CD4-positive, alpha-beta T cell treated with Interleukin-1 beta for 1 hour (primary cell): ENCODE data around the gene PPARG.

Source experiments
- DNase-seq, 2 donors: peaks; one replicate each; pipeline ENCODE4 v3.0.0-alpha.2; 2020 to 2022

PPARG gene

DNA sequence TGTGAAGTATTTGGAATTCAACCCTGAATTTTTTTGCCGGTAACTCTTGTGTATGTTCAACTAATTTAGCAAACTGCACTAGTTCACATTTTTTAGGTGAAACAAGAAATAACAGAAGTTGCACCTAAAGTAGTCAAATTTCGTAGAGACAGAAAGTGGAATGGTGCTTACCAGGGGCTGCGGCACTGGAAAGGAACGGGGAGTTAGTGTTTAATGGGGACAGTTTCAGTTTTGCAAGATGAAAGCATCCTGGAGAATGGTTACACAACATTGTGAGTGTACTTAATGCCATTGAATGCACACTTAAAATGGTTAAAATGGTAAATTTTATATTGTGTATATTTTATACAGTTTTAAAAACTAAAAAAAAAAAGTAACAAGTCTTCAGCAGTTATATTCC, 27.4 kb downstream of the PPARG start:
- no peak for DNase-seq

DNA sequence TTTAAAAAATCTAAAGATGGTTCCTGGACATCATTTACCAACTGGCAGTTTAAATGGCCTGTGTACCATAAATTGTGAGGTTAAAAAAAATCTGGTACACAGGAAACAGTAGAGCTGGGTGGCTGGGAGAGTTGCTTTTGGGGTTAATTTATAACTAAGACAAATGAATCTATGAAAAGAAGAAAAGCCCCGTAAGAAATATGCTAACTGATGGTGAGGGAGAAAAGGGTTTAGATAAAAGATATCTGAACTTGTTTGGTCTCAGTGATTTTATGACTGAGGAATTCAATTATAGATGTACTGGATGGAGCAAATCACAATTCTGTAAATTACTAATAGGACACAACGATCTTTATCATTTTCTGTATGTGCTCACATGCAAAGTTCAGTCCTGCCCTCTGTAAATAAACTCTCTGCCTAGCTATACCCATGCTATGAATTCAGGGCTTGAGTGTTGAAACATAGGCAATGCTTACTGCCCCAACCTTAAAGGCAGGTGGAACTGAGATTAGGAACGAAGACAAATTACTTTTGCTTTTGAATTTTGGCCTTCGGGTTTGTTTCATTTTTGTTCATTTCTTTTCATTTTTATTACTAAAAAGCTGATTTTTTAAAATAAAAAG, 28.0 kb downstream of the PPARG start:
- no peak for DNase-seq

DNA sequence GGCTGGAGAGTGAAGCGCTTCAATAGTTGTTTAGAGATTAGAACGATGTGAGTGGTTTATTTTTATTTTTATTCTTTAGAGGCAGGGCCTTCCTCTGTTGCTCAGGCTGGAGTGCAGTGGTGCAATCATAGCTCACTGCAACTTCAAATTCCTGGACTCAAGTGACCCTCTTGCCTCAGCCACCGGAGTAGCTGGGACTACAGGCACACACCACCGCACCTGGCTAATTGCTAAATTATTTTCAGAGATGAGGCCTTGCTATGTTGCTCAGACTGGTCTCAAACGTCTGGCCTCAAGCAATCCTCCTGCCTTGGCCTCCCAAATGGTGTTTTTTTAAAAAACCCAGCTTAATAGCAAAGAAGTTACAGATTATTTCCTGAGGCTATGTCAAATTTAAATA, 29.0 kb downstream of the PPARG start:
- DNase-seq: no peak

- no peak for DNase-seq
Measured at GRCh38 chr3:12318758-12319621, 30.1 kb downstream of the PPARG start.

GRCh38 chr3:12321015-12321414, 32.1 kb downstream of the PPARG start:
- no peak for DNase-seq

- DNase-seq: no peak
Measured at GRCh38 chr3:12323237-12323636, 34.4 kb downstream of the PPARG start.

DNA sequence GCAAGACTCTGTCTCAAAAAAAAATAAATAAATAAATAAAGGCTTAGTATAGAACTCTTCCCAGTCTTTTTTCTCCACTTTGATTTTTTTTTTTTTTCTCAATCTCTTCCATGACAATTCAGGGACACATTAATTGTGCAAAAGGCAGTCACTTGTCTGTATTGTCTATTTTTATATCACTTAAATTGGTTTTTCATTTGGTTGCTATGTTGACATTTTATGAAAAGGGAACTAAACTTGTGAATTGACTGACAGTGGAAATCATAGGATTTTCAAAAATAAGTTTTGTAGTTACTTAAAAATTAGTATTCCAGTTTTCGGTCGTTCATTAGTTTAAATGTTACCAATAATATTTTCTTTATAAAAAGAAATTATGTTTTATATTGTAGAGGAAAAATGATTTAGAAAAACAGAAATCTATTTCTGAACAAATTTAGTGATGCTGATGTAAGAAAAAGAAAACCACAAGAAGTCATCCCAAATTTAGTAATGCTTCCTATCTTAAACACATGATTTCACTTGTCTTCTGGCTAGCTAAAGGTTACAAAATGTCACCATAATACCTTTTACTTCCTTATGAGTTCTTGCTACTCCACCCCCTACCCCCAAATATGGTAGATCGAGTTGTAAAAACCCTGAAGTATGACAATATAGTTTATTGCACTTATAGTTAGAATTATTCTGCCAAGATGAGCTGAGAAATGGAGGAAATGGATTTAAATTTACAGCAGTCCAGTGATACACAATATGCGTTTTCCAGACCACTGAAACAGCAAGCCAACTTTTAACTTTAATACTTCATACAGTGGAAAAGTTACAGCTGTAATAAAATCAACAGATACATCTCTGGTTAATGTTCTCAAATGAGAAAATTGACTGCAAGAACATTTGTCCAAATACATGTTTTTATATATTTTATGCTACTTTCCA, 37.0 kb downstream of the PPARG start:
- DNase-seq: no peak

- DNase-seq: no peak
Measured at GRCh38 chr3:12327021-12327420, 38.2 kb downstream of the PPARG start.

DNA sequence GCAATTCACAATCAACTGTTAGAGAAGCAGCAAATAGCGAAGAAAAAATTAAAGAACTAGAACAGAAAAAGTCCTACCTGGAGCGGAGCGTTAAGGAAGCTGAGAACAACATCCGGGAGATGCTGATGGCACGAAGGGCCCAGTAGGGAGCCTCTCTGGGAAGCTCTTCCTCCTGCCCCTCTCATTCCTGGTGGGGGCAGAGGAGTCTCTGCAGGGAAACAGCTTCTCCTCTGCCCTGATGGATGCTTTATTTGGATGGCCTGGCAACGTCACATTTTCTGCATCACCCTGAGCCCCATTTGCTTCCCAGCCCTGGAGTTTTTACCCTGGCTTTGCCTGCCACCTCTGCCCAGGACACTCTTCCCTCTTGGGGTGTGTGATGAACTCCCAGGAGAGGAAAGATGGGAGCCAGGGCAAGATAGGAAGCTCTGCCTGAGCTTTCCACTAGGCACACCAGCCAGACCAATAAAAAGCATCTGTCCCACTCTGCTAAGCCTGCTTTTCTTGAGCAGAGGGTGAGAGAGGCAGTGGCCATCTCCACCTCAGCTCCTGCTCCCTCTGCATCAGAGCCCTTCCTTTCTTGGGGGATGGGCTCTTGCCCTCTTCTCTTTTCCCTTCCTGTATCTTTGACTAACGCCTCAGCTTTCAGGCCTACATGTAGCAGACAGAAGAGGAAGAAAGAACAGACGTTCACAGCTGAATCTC, 39.4 kb downstream of the PPARG start:
- DNase-seq: no peak

- no peak for DNase-seq
Measured at GRCh38 chr3:12328837-12329462, 40.1 kb downstream of the PPARG start.

GRCh38 chr3:12334786-12335185, 45.9 kb downstream of the PPARG start:
- DNase-seq: no peak

- no peak for DNase-seq
Measured at GRCh38 chr3:12335421-12335820, 46.6 kb downstream of the PPARG start.

DNA sequence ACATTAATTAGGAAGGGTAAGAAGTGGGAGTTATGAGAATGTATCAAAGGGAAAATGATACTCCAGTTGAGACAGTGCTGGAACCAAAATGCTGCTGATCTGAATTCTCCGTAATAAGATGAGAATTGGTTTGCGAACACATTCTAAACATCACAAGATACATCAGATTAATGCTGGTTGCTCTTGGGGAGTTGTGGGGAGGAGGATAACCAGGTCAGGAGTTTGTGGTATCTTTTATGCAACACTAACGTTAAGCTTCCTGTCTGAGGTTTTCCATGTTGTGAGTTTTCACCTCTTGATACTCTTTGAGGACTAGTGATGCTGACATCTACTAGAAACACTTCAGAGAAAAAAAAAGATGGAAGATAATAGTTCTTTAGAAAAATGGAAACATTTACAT, 47.2 kb downstream of the PPARG start:
- DNase-seq: peak in 1 of 2 donors; percentile 23

- no peak for DNase-seq
Measured at GRCh38 chr3:12338595-12339546, 50.0 kb downstream of the PPARG start.

- DNase-seq: no peak
Measured at GRCh38 chr3:12339701-12340480, 51.0 kb downstream of the PPARG start.

DNA sequence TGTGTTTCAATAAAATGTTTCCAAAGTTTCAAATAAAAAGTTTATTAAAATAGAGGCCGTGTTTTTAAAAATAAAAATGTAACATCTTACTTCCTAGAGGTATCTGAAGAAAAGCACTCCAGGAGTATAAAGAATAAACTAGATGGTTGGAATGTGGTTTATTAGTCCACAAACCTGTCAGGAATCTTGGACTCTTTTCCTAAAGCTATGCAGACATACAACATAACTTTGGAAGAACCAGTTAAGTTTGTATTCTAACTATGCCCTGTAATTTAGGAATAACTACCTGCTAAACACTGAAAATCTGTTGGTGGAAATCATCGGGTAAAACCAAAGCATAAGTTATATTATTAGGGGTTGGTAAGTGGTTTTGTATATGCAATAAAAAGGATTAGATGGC, 51.6 kb downstream of the PPARG start:
- no peak for DNase-seq

DNA sequence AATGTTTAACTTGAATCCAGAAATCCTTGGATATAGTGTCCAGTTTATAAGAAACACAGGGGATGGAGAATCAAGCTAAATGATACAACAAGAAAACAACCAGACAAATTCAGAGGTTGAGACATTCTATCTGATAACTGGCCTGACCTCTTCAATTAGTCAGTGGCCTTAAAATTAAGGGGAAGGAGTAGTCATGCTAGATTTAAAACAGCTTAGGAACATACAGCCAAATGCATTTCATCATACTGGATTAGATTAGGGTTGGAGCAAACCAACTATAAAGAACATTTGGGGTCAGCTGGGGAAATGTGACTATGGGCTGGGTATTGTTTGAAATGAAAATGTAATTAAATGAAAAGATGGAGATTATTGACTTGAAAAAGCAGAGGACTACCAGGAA, 53.3 kb downstream of the PPARG start:
- no peak for DNase-seq

GRCh38 chr3:12343047-12343501, 54.2 kb downstream of the PPARG start:
- no peak for DNase-seq

- no peak for DNase-seq
Measured at GRCh38 chr3:12345141-12345561, 56.3 kb downstream of the PPARG start.
